ENCODE measurements around the gene CELF6.

The CELF6 gene

DNA sequence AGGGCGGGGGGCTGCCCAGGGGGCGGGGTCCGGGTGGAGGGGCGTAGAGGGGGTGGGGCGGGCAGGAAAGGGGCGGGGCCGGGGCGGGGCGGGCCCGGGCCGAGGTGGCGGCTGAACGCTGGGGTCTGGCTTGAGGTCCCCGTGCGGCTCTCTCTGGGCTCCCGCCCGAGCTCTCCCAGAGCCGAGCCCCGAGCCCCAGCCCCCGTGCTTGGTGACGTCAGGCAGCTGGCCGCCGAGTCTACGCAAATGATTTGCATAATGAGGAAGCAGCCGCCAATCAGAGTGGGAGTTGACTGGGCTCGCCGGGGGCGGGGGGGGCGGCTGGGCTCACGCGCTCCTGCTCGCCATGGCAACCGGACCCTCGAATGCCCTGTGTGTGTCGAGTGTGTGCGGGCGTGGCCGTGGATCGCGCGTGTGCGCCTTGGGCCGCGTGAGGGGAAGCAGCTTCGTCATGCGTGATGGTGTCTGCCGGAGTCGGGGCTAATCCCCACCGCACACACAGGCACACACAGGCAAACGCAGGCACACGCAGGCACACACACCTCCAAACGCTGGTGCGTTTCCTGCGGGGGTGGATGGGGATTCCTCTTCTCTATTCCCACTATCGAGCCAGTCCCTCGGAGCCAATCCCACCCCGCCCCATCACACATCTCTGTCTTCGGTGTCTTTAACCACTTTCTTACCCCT, at the start of gene CELF6:
TSS of gene CELF6 (minus strand) at position 173 of the 687 bp plus-strand sequence. CDS start 283 bp downstream, outside the sequence.
- peak; percentile 70 to 74 for DNase-seq

DNA sequence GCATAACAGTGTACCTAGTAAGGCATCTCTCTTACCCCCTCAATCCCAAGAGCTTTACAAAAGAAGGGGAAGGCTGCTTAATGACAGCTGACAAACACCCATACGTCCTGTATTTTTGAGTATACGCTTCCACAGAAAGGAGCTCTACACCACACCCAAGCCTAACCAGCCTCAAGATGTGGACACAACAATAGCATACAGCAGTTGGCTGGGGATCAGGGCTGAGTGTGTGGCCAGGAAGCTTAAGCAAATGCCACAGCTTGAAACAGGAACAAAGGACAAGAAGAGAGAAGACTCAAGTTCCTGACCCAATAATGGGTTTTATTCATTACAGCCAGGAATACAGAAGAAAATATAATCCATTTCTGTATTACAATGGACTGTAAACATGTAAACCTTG, 48.9 kb upstream of the CELF6 start:
- DNase-seq = no peak

DNA sequence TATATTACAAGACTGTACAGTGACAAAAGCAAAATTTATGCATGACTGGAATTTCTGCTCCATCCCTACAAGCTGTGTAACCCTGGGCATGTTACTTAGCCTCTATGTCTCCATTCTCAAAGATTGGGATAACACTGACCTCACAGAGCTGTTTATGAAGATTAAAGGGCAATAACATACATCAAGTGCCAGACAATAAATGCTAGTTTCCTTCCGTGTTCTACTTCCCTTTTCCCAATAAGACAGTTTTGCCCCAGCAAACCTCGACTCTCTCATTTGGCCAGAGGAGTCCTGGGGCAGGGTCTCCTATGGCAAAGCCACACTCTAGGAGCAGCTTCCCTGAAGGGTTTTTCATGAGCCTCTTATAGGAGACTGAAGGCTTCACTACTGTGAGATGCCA, 48.4 kb upstream of the CELF6 start:
- DNase-seq = no peak

DNA sequence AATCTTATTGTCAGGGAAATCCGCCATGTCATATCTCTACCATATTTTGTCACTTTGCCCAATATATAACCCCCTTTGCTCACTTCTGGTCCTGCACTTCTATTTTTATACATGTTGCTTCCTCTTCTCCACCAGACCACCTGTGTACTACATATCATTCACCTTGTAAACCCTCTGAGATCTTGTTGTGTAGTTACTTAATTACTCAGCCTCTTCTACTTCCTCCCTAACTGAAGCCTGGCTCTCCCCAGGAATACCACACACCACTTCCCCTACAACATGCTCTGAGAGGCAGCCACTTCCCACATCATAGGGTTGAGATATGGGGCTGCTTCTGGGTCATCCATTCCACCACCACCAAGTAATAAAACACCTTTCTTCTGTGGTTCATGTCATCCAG, 45.9 kb upstream of the CELF6 start:
- no peak for DNase-seq

DNA sequence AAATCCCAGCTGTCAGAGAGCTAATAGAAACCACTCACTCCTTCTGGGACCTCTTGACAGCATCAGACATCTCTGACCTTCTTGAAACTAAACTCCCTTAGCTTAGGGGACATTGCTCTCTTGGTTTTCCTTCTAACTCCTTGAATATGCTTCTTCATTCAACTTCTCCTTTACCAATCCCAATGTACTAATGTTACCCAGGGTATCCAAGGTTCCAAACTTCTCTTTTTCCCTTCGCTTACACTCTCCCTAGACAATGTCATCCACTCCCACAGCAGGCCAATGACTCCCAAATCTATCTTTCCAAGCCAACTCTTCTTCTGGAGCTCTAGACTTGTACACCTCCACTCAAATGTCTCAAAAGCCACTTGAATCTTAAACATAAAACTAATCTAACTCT, 41.2 kb upstream of the CELF6 start:
- DNase-seq = no peak

DNA sequence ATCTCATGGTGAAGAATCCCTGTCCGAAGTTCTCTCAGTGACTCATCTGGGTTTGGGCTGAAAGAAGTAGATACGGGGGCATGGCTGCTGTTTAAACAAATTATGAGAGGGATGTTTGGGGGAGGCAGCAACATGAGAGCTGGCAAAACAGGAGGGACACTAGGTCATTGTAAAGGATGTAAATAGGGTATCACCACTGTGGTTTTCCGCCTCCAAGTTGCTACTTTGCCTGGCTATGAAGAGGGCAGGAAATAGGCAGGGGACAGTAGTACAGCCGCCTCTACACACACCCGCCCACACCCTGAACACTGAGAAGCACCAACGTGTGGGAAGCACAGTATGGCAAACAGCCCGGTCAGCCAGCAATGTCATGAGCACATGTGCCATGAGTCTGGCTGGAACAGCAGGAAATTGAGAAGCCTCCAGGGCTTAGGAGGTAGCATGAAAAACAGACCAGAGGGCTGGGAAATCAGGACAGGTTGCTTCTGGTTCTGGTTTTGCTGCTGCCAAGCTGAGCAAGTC, 38.8 kb upstream of the CELF6 start:
- no peak for DNase-seq

DNA sequence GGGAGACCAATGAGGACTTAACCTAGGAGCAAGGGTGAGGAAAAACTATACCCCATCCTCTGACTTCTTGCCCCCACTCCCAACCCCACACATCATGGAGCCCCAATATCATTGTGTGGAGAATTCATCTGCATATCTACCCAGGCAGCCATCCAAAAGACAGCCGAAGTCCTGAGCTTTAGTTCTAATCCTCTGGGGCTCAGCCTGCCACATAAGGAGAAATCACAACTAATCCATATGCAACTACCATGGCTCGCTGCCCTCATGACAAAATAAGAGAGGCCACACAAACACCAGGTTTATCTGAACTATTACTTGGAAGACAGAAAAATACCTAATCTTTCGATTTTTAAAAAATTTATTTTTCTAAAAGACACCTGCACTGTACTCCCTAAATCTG, 38.2 kb upstream of the CELF6 start:
- no peak for DNase-seq

DNA sequence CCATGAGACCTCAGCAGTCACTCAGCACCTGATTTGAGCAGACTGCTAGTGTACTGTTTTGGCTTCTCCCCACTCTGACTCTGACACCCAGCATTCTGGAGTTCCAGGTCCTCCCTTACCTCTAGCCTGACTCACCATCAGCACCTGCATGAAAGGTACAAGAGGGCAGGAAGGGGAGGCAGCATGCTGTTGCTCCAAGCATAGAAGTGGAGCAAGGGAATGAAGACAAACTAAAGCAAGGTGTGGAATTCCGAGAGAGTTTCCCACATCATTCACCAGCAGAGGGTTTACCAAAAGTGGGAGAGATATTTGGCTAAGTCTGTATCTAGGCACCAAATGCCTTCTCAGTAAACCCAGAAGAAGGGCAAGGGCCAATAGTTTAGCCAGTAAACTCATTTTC, 34.5 kb upstream of the CELF6 start:
- DNase-seq = no peak

DNA sequence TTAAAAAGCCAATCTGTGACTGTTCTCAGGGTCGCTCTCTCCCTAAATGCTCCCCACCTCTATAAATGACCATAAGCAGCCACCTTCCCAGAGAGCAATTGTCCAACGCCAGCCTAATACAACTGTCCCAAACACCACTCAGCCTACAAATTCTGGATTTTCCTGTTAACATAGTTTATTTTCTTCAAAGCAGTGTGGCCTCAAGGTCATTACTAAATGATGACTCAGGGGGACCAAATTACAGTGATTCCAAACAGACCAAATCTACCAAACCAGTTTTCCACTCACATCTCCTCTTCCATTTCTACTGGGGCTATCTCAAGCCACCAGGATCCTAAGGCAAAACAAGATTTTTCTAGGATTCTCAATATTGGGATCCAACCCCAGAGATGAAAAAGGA, 33.3 kb upstream of the CELF6 start:
- no peak for DNase-seq

DNA sequence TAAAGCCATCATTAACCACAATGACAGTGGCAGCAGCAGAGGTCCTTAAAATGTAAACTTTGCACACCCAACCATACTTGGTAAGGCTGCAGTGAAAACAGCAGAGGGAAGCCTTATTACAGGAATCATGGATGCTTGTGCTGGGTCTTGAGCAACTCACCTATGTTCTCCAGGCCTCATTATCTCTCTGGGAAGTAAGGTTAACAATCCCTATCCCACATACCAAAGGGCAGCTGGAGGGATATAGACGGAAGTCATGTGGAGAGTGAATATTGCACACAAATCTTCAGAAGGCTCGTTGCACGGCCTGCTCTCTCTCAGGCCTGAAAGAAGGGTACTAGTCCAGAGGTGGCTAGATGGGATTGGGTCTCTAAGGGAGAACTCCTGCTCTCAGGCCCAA, 25.8 kb upstream of the CELF6 start:
- DNase-seq = no peak

DNA sequence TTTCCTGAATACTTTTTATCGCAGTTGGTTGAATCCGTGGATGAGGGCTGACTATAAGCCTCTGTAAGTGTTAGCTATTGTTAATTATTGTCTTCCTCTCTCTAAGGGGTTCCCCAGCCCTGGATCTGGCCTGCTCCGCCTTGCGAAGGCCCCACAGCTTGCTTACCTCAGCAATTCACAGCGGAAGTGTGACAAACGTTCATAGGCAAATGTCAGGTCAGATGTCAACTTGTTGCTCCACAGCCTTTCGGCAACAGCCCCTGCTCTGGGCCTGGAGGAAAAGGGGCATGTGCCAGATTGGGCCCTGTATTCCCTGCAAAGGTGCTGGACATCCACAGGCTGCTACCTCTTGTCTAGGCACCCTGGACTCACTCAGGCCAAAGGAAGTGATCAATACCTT, 25.3 kb upstream of the CELF6 start:
- DNase-seq = no peak

DNA sequence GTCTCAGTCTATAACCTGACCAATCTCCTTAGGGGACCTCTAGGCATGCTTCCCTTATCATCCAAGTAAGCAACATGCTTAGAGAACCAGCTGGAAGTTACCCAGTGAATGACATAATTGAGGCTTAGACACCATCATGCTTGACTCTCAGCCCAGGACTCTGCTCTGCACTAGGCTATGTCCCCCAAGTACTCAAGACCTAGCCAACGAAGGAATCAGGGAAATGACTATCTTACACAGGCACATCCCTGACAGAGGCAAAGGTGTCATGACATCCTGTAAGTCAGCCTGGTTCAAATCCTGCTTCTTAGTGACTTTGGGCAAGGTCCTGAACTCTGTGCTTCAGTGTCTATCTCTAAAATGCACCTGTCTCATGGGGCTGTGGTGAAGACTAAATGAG, 24.6 kb upstream of the CELF6 start:
- no peak for DNase-seq

DNA sequence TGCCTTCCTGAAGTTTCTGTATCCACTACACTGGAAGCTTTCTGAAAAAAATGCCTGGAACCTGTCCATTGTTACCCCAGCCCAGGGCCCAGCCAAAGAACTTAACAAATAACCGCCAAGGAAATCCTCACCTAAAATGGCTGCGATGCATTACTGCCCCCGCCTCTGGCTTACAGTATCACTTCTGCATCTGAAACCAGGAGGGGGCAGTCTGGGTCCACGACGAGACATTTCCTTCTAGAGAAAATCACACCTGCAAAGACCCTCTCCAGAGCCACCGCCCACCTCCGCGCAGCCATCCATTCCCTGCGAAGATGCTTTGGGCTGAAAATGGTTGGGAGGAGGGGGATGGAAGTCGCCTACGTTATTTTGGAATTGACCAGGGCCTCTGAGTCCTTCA, 22.4 kb upstream of the CELF6 start:
- peak; percentile 20 to 27 for DNase-seq

DNA sequence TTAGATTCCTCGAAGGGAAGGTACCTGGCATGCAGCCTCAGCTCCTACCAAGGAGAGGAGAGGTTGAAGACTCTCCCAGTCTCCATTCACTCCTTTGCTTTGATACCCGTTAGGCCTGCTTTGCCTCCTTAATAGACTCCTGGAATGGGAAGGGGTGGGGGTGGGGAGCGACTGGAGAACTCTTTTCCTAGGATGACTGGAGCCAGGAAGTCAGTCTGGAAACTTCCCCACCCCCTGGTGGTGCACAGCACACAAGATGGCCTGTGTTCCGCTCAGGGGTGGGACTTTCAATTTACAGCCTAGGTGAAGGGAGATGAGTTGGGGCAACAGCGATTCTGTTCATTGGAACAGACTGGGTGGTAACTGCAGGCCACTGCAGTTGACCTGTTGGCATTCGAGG, 21.4 kb upstream of the CELF6 start:
- DNase-seq = no peak

DNA sequence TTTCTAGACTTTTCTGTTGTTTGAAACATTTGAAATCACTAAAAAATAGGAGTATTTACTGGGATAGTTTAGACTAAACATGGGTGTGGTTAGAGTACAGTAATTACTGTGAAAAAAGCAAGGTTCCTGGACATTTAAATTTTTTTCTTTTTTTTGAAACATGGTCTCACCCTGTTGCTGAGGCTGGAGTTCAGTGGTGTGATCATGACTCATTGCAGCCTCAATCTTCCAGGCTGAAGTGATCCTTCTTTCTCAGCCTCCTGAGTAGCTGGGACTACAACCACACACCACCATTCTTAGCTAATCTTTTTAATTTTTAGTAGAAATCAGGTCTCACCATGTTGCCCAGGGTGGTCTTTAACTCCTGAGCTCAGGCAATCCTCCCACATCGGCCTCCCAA, 20.4 kb upstream of the CELF6 start:
- DNase-seq = no peak

DNA sequence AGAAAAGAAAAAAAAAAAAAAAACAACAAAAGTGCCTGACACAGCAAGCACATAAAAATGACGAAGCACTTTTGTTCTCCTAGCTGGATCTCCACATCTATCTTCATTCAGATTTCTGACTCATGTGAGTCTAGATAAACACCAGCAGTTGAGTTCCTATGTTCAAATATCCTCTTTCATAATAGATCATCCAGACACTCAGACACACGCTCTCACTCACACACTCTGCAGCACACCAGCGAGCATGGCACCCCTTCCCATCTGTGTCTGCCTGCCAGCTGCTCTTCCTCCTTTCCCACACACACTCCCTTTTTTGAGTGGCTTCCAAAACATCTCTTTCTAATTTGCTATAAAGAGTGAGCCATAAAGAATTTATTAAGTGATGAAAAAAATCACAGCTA, 19.8 kb upstream of the CELF6 start:
- DNase-seq = no peak

DNA sequence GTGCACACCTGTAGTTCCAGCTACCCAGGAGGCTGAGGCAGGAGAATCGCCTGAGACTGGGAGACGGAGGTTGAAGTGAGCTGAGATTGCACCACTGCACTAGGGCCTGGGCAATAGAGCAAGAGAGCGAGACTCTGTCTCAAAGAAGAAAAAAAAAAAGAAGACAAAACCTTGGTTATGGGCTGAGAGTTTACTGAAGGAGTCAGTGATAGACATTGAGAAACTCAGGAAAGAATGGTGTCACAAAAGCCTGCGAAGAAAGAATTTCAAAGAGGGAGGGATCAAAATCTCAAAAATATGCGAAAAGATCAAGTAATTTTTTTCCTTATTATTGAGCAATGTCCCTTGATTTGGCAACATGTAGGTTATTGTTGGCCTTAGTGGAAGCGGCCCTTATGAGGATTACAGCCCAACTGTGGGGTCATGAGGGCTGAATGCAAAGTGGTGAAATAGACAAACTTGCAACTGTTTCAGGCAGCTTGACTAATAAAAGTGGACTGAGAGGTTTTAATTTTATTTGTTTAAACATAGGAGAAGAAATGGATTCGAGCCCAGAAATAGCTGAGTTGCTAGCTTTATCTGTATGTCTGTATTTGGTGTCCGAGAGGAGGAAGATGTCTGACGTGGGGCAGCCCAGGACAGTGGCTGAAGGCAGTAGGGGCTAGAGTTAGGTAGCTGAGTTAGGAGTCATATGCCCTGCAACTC, 18.8 kb upstream of the CELF6 start:
- no peak for DNase-seq

DNA sequence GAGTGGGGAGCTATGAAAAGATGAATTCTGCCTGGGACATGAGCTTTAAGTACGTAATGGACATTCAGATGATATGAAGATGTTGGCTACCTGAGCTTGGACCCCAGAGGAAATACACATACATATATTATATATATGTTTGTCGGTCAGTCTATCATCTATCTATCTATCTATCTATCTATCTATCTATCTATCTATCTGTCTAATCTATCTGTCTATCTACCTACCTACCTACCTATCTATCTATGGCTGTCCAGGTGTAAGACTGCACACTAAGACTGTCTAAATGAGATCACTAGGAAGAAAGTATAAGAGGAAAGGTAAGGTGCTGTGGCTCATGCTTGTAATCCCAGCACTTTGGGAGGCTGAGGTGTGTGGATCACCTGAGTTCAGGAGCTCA, 18.2 kb upstream of the CELF6 start:
- DNase-seq = no peak

DNA sequence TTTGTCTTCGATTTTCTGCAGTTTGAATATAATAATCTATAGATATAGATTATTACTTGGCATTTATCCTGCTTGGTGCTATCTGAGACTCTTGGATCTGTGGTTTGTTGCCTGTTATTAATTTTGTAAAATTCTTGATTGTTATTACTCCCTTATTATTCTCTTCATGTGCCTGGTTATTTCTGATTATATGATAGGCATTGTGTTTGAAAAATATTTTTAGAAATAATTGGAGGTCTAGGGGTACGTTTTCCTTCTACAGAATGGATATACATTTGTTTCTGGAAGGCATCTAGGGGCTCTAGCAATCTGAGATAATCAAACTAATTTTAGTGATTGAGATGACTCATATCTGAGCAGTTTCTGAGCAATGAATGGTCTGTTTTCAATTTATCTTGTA, 14.9 kb upstream of the CELF6 start:
- DNase-seq = no peak

DNA sequence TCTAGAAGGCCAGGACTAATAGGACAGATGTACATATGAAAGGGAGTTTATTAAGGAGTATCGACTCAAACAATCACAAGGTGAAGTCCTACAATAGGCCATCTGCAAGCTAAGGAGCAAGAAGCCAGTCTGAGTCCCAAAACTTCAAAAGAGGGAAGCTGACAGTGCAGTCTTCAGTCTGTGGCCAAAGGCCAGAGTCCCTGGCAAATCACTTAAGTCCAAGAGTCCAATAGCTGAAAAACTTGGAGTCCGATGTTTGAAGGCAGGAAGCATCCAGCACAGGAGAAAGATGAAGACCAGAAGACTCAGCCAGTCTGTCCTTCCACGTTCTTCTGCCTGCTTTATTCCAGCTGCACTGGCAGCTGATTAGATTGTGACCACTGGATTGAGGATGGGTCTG, 11.1 kb upstream of the CELF6 start:
- DNase-seq = no peak

DNA sequence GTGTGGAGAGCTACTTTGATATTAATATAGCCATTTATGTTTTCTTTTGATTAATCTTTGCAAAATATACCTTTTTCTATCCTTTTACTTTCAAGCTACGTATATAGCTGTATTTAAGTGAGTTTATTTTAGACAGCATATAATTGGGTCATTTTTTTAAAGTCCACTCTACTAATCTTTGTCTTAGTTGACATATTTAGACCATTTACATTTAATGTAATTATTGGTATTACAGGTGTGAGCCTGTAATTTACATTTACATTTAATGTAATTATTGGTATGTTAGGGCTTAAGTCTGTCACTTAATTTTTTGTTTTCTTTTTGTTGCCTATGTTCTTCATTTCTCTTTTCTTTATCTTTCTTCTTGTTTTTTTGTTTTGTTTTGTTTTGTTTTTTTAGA, 3.8 kb upstream of the CELF6 start:
- DNase-seq = no peak

DNA sequence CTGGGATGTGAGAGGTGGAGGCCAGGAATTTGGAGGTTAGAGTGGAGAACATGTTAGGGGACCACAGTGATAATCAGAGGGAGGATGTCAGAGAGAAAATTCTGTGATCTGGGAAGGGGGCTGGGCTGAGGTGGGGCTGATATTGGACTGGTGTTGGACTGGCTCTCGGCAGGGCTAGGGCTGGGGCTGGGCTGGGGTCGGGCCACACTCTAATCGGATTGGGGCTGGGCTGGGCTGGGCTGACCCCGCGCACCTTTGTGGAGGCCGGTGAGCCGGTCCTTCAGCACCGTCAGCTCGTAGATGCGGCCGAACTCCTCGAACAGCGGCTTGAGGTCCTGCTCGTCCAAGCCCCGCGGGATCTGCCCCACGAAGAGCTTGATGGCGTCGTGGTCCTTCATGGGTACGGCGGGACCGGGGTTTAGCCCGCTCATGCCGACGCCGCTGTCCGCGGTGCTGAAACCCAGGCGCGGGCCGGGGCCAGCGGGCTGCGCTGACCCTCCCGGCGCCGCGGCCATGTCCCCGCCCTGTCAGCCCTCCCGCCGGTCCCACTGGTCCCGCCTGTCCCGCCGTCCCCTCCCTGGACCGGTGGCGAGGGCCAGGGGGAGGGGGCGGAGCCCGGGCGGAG, 485 bp downstream of the CELF6 start:
- peak; percentile 52 to 60 for DNase-seq

DNA sequence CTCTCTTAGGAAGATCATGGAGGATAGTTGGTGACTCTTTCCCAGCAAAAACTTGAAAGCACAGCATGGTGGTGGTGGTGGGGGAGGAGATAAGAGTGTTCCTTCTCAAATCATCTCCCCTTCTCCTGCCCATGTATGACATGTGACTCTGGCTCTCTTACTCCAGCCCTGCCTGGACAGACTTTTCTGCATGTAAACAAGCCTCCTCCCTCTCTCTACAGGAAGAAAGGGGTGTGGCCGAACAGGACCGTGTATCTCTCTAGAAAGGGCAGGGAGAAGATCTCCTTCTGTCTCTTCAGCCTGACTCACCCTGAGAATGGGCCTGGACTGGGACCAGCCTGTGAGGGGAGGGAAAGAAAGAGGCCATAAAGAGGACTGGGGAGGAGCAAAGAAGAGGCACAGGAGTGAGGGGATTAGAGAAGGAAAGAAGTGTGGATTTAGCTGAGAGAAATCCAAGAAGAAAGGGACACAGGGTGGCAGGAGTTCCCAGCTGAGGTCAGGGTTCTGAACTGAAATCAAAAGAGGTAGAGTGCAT, 1.5 kb downstream of the CELF6 start:
- no peak for DNase-seq
